Hepatocyte (in vitro differentiated cells): Measurements from ENCODE around the gene DNAJC2.
"Not testable (repeated sequence)": the region's sequence is repeated elsewhere in the genome, so short reads cannot be mapped to it uniquely, and the experiment has no call there.

Source experiments
- EZH2 ChIP-seq: fragments of 200-600 bp; sonication (generic); IDR thresholded peaks from 2 replicates; pipeline ENCODE4 v1.6.1; 2016; ENCODE audit warnings: antibody characterized with exemption, mild to moderate bottlenecking, borderline replicate concordance
- TF ChIP-seq, protein P1 (sequence below): fragments of 200-600 bp; sonication (generic); IDR thresholded peaks from 2 replicates; pipeline ENCODE4 v1.5.1; 2016; ENCODE audit warnings: antibody characterized with exemption, mild to moderate bottlenecking; ENCODE audit not compliant: poor library complexity

DNA sequence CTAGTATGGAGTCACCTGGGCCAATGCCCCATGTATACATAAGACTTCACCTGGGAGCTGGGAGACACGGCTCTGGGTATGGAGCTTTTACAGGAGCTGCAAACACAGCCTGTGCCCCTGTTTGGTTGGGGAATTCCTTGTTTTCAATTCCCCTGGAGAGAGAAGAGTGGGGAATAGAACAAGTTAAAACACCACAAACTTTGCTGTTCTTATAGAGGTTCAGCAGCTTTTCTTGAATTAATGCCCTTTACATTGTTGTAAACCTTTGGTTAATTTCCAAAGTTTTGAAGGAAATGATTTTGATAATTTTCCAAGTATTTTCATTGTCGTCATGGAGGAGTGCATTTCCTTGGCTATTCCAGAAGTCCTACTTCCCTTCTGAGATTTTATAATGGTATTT, 66.4 kb downstream of the DNAJC2 start:
- not testable (repeated sequence) for TF ChIP-seq EZH2
- TF ChIP-seq, protein P1, sequence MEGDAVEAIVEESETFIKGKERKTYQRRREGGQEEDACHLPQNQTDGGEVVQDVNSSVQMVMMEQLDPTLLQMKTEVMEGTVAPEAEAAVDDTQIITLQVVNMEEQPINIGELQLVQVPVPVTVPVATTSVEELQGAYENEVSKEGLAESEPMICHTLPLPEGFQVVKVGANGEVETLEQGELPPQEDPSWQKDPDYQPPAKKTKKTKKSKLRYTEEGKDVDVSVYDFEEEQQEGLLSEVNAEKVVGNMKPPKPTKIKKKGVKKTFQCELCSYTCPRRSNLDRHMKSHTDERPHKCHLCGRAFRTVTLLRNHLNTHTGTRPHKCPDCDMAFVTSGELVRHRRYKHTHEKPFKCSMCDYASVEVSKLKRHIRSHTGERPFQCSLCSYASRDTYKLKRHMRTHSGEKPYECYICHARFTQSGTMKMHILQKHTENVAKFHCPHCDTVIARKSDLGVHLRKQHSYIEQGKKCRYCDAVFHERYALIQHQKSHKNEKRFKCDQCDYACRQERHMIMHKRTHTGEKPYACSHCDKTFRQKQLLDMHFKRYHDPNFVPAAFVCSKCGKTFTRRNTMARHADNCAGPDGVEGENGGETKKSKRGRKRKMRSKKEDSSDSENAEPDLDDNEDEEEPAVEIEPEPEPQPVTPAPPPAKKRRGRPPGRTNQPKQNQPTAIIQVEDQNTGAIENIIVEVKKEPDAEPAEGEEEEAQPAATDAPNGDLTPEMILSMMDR: not testable (repeated sequence)
